HG02840 (cell line): ENCODE data around the gene TRAFD1.
A peak's percentile ranks its signal among the peaks of the same experiment; 100 is the strongest.
"Not testable (repeated sequence)": the region's sequence is repeated elsewhere in the genome, so short reads cannot be mapped to it uniquely, and the experiment has no call there.

Source experiments
- ATAC-seq: cut with Tn5 transposase; IDR thresholded peaks from one replicate; pipeline ENCODE4 v1.9.1; 2021; ENCODE audit warnings: mild to moderate bottlenecking, moderate library complexity, moderate number of reproducible peaks; ENCODE audit not compliant: unreplicated experiment, low FRiP score

Gene TRAFD1, protein sequence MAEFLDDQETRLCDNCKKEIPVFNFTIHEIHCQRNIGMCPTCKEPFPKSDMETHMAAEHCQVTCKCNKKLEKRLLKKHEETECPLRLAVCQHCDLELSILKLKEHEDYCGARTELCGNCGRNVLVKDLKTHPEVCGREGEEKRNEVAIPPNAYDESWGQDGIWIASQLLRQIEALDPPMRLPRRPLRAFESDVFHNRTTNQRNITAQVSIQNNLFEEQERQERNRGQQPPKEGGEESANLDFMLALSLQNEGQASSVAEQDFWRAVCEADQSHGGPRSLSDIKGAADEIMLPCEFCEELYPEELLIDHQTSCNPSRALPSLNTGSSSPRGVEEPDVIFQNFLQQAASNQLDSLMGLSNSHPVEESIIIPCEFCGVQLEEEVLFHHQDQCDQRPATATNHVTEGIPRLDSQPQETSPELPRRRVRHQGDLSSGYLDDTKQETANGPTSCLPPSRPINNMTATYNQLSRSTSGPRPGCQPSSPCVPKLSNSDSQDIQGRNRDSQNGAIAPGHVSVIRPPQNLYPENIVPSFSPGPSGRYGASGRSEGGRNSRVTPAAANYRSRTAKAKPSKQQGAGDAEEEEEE

DNA sequence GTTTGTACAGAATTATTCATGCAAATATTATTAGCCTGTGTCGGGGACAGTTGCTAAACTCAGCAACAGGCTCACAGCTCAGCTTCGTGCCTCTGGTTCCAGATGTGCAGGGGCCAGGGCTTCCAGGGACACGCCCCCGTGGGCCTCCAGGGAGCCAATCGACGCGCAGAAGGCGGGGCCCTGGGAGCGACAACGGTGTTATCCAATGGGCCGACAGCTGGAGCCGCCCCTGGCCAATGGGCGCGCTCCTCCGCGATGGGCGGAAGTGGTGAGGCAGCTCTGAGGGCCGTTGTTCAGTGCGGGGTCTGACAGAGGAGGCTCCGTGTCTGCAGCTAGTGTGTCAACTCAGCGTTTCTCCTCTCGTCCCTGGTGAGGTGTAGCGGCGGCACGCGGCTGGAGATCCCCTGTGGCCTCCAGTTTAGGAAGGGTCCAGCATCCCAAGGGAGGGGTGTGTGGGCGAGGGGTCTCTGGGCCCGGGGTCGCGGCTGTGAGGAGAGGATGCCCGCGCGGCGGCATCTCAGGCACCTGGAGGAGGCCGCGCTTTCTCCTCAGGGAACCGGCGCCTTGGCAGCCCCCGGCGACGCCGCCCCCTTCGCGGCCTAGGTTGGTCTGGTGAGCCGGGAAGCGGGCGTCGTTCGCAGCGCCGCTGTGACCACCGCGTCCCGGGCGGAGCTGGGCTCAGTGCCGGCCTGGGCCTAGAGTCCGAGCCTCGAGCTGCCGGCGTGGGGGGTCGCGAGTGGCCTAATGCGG is at the start of gene TRAFD1:
TSS of gene TRAFD1 (plus strand) at position 311 of the 750 bp plus-strand sequence. CDS start 4,963 bp downstream, outside the sequence.
- ATAC-seq, result peak; percentile 96

DNA sequence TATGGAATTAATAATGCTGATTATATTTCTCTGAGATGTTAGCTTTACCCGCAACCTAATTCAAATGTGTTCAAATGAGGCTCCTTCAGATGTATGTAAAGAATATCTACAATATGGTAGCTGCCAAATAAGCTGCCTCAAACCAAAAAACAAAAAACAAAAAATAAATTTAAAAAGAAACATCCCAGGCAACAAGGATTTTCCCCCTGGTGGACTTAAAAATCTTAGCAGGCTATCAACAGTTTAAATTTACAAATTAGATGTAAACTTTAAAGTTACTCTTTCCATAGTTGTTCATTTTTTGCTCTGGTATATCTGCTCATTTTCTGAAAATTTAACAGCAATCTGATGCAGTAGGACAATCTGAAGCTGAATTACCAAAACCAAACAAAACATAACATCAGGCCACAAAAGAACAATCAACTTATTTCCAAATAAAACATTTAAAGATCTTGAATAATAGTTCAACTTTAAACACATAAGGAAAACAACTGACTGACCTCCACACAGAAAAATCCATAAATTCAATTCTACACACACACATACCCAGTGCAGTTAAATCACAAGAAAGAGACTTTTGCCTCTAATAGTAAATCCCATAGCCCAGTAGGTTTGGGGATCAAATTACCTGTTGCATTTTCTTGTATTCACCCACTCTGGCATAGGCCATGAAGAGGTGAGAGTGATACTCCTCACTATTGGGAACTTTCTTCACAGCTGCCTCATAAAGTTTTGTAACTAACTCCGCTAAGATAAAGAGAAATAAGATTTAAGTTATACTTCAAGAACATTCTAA is 38.1 kb upstream of the TRAFD1 start:
- no peak for ATAC-seq

DNA sequence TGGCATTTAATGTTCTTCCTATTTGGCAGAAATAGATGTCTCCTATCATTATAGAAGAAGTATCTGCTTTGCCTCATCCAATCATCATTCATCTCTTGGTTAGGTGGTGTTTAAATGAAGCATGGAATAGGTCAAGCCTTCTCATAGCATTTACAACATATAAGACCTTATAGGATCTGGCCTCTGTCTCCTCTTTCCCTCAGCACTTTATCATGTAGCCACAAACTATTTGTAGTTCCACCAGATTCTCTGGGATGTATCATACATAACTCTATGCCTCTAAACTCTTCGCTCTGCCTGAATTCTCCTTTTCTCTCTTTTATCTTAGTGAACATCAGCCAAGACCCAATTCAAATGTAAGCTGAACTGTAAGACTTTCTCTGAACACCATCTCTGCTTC is 37.5 kb upstream of the TRAFD1 start:
- no peak for ATAC-seq

DNA sequence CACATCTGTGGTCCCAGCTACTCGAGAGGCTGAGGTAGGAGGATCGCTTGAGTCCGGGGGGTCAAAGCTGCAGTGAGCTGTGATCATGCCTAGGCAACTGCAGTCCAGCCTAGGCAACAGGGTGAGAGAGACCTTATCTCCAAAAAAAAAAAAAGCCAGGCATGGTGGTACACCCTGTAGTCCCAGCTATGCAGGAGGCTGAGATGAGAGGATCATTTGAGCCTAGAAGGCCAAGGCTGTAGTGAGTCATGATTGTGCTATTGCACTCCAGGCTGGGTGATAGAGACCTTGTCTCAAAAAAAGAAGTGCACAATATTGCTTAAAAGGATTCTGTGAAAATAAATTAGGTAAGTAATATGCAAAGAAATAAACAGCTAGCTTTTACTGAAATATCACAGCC is 33.8 kb upstream of the TRAFD1 start:
- no peak for ATAC-seq

DNA sequence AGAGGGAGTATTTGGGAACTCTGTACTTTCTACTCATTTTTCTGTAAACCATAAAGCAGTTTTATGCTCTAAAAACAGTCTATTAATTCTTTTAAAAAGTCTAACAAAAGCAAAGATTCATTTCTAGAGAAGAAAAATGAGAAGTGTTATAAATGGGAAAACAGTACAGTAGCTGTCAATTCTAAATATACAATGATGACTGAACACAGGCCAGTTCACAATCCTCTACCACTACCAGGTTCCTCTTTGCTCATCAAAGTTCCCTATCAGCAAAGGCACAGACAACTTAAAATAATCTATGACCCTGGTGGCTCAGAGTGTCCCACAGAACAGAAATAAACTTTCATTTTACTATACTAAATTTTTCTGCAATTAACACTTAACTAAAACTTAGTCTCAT is 29.3 kb upstream of the TRAFD1 start:
- ATAC-seq, result no peak

DNA sequence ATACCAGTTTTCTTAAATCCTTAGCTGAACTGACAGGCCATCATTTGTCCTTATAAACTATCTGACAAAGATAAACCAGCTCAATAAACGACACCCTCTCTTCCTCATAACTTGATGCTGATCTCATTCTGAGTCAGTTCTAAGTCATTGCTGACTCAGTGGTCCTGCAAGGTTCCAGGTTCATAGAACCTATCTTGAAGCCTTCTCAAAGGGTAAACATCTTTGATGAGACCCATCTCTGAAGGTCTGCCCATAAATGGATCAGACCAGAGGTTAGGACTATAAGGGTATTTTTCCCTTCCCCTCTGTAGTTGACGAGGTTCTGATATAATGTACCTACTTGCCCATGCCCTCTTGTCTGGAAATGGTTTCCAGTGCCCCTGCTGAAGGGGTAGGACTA is 28.7 kb upstream of the TRAFD1 start:
- no peak for ATAC-seq

DNA sequence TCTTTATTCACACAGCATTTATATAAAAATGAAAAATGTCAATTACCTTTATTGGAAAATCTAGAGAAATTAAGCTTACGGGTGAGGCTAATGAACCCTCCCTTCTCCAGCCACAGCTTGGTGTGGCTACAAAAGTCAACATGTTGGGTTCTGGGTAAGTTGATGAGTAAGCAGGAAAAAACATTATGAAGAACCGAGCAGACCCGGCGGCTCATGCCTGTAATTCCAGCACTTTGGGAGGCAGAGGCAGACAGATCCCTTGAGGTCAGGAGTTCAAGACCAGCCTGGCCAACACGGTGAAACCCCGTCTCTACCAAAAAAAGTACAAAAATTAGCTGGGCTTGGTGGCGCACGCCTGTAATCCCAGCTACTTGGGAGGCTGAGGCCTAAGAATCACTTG is 27.7 kb upstream of the TRAFD1 start:
- no peak for ATAC-seq

DNA sequence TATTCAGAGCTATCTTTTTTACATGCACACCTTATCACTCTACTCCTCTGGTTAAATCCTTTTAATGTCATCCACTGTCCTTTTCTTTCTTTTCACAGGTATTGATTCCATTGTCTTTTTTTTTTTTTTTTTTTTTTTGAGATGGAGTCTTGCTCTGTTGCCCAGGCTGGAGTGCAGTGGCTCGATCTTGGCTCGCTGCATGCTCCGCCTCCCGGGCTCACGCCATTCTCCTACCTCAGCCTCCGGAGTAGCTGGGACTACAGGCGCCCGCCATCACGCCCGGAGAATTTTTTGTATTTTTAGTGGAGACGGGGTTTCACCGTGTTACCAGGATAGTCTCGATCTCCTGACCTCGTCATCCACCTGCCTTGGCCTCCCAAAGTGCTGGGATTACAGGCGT is 24.9 kb upstream of the TRAFD1 start:
- ATAC-seq, result not testable (repeated sequence)

DNA sequence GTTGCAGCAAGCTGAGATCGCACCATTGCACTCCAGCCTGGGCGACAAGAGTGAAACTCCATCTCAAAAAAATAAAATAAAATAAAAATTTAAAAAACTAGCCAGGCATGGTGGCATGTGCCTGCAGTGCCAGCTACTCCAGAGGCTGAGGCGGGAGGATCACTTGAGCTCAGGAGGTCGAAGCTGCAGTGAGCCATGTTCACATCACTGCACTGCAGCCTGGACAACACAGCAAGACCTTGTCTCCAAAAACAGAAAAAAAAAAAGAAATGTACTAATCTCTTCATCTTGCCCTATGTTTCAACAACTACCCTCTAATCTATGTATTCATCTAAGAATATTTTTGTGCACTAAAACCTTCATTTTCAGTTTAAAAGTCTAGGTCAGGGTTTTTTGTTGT is 23.2 kb upstream of the TRAFD1 start:
- no peak for ATAC-seq

DNA sequence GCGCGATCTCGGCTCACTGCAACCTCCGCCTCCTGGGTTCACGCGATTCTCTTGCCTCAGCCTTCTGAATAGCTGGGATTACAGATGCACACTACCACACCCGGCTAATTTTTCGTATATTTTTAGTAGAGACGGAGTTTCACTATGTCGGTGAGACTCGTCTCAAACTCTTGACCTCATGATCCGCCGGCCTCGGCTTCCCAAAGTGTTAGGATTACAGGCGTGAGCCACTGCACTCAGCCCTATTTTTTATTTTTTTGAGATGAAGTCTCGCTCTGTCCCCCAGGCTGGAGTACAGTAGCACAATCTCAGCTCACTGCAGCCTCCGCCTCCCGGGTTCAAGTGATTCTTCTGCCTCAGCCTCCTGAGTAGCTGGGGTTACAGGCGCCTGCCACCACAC is 22.6 kb upstream of the TRAFD1 start:
- not testable (repeated sequence) for ATAC-seq

DNA sequence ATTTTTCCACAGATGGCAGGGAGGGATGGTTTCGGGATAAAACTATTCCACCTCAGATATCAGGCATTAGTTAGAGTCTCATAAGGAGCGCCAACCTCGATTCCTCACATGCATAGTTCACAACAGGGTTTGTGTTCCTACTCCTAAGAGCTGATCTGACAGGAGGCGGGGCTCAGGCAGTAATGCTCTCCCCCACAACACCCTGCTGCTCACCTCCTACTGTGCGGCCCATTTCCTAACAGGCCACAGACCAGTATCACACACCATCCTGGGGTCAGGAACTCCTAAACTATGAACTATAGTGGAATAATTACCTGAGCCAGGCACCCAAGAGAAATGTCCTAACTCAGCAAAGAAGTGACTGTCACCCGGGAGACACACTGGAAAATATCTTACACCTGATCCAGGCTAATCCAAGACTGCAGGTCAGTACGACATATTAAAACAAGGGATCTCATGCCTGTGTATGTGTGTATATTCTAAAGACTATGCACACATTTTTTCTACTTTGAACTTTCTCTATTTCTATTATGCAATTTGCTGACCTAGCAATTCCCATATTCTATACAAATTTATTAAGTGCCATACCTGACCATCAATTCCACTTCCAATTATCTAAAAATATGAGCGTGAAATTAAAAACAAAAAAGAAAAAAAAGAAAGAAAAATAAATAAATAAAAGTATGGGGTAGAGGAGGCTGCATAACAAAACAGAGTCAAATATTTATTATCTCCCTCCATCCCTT is 21.4 kb upstream of the TRAFD1 start:
- no peak for ATAC-seq

DNA sequence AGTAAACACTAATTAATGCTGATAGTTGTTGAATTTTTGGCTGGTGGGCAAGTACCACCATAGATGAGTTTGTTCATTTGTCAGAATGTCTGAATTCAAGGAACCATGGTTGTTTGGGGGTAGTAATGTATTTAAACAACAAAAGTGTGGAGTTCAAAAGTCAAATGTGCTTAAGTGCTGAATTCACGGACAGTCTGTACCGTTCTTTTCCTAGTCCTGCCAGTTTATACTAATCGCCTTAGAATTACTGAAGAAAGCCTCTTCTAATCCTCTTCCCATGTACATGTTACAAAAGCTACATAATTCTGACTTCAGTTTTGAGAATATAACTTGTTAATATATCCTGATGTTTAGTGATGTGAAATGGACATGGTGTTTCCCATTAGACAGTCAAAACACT is 19.5 kb upstream of the TRAFD1 start:
- no peak for ATAC-seq

DNA sequence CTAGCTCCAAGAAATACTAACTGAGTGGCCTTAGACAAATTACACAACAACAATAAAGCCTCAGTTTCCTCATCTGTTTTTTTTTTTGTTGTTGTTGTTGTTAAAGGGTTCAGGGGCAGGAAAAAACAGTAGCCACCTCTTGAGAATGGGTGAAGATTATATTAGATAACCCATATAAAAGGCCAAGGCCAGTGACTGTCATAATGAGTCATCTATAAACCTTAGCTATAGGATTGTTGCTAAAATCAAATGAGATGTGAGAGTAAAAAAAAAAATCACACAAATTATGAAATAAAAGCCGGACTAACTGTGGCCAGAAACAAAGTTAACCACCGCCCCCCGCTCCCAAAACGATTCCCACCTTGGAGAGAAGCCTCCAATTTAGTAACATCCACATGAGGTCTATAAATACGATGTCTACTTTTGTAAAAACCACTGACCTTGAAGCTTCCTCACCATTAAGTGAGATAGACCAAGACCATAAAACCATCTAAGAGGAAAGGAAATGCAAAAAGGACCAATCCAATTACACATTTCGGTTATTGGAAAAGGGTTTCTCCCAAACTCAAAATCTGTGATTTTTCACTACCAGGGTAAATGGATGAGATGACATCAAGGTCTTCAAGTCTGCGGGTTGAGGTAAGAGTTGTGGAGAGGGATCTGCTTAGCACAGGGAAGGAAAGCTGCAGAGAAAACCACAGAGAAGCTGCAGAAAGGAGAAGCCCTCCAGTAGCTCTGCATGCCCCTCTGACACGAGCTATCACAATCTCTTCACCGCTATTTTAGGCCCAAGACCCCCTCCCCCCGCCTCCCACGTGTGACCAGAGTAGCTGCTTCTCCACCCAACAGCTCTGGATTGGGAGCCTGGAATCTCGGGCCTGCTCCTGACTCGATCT is 17.8 kb upstream of the TRAFD1 start:
- peak; percentile 3 for ATAC-seq

DNA sequence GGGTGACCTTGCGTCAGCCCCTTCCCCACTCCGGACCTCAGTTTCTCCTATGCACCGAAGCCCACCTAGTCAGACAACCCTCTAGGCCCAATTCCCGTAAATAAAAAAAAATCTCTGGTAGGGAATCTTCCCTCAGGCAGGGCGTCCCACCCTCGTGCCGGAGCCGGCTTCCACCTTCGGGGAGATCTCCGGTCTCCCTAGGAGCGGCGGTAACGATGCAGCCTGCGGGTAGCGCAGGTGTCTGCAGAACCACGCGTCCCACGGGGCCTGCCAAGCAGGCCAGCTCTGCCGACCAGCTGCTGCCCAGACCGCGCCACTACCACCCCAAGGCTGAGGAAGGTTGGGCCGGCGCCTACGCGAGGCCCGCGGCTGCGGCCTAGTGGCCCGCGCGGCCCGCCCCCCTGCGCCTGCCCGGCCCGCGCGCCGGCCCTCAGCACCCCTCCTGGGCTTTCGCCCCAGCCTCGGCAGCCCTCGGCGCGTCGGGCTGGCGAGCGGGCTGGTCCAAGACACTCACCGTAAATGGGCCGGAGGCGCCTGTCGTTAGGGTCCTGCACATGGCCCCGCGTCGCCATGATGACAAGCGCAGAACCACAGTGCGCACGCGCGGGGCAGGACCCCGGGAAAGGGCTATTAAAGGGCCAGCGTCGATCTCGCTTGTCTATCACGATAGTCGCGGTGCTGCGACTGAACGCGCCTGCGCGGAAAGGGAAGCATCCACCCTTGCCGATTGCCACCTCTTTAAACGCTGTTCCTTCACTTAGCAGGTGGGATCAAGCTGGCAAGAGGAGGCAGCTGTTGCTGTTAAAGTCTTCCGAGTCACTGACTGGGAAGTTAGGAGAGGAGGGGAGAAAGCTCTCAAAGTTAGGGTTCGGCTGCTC is 16.9 kb upstream of the TRAFD1 start, which contains the start of gene NAA25:
TSS of gene NAA25 (minus strand) at position 582 of the 878 bp plus-strand sequence. CDS start at position 572, 10 bp downstream.
- peak; percentile 65 for ATAC-seq

DNA sequence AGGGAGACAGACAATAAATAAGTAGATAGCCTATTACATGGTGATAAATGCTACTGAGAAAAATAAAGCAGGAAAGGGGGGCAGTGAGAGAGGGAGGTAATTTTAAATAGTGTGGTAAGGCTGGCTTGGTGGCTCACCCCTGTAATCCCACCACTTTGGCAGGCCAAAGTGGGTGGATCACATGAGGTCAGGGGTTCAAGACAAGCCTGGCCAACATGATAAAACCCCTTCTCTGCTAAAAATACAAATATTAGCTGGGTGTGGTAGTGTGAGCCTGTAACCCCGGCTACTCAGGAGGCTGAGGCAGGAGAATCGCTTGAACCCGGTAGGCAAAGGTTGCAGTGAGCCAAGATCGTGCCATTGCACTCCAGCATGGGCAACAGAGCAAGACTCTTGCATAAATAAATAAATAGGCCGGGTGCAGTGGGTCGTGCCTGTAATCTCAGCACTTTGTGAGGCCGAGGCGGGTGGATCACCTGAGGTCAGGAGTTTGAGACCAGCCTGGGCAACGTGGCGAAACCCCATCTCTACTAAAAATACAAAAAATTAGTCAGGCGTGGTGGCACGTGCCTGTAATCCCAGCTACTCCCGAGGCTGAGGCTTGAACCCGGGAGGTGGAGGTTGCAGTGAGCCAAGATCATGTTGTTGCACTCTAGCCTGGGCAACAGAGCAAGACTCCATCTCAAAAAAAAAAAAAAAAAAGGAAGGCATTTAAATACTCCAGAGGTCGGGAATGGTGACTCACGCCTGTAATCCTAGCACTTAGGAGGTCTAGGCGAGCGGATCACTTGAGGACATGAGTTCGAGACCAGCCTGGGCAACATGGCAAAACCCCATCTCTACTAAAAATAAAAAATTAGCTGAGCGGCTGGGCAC is 14.3 kb upstream of the TRAFD1 start:
- ATAC-seq, result not testable (repeated sequence)

DNA sequence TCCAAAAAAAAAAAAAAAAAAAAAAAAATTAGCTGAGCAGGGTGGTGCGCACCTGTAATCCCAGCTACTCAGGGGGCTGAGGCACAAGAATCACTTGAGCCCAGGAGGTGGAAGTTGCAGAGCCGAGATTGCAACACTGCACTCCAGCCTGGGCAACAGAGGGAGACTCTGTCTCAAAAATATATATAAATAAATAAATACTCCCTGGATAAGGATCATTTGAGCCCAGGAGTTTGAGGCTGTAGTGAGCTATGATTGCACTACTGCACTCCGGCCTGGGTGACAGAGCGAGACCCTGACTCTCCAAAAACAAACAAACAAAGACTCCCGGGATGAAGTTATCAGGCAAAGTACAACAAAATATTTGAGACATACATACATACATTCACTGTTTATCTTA is 13.4 kb upstream of the TRAFD1 start:
- no peak for ATAC-seq
